ENCODE results near the gene C11orf91.

GRCh38 chr11:33733980-33734379, 33.4 kb upstream of the C11orf91 start:
- TF ChIP-seq CTCF (conservative IDR thresholded peaks at IDR 0.05) (no peak), EZH2 (IDR thresholded peaks at IDR 0.05; ENCODE audit: low read depth) (no peak)
